ENCODE results near the gene OGDH.

OGDH gene

GRCh38 chr7:44755698-44756627, 149.5 kb downstream of the OGDH start:
- in situ Hi-C loops (cut with MboI; ENCODE audit: low sequenced_read_pairs): no loop called here

- in situ Hi-C loops (cut with MboI; ENCODE audit: low sequenced_read_pairs): no loop called here
Measured at GRCh38 chr7:44756904-44757303, 150.5 kb downstream of the OGDH start.

GRCh38 chr7:44757311-44757710, 150.9 kb downstream of the OGDH start:
- in situ Hi-C loops (cut with MboI; ENCODE audit: low sequenced_read_pairs): no loop called here

DNA sequence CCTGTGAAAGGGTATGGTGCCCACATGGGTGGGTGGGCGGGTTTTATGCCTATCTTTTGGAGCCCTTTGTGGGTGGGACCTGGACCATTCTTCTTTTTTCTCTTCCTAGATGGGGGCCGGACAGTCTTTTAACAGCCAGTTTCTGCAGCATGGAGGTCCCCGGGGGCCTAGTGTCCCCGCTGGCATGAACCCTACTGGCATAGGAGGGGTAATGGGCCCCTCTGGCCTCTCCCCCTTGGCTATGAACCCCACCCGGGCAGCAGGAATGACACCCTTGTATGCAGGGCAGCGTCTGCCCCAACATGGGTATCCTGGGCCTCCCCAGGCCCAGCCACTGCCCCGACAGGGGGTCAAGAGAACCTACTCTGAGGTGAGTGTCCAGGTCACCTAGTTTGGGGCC, 151.3 kb downstream of the OGDH start:
- in situ Hi-C loops (cut with MboI; ENCODE audit: low sequenced_read_pairs): no loop called here
